GM12892 (cell line): ENCODE data around the gene TMEM154.

Source experiments
- POLR2A ChIP-seq: IDR thresholded peaks from 2 replicates; pipeline ENCODE4 v1.6.1; 2011; ENCODE audit warnings: low read depth, low read length, control low read depth
- POLR2AphosphoS5 ChIP-seq: IDR thresholded peaks from 2 replicates; pipeline ENCODE4 v1.6.1; 2011; ENCODE audit warnings: low read depth, low read length, control low read depth
- TAF1 ChIP-seq: IDR thresholded peaks from 2 replicates; pipeline ENCODE4 v1.6.1; 2011; ENCODE audit warnings: low read depth, mild to moderate bottlenecking, control low read depth, low read length, borderline replicate concordance

- no peak for TF ChIP-seq POLR2AphosphoS5
- TF ChIP-seq POLR2A, result no peak
- no peak for TF ChIP-seq TAF1
Observed at GRCh38 chr4:152599636-152600035, 80.2 kb downstream of the TMEM154 start.
